GM23338 (cell line): Measurements from ENCODE around the gene RNU6-9.

Experiments
- CREB1 ChIP-seq: fragments of 250-450 bp; sonication (Bioruptor Pico); IDR thresholded peaks from 2 replicates; pipeline ENCODE4 v1.5.0; 2020; ENCODE audit warnings: low read depth, mild to moderate bottlenecking, moderate library complexity
- CTCF ChIP-seq, 2 experiments: fragments of 200-600 bp in 1 of 2; sonication (generic) in 1 of 2; conservative IDR thresholded peaks; 2 replicates each; pipeline versions ENCODE4 v1.5.1 to v1.6.1; 2016 to 2017; ENCODE audit warnings: antibody characterized with exemption in 2 of 2, low read depth in 2 of 2, mild to moderate bottlenecking in 2 of 2, moderate library complexity in 1 of 2
- EZH2 ChIP-seq: fragments of 200-600 bp; sonication (generic); IDR thresholded peaks from one replicate; pipeline ENCODE4 v1.8.0; 2017; ENCODE audit warnings: antibody characterized with exemption, mild to moderate bottlenecking, low read depth; ENCODE audit not compliant: unreplicated experiment
- EZH2phosphoT487 ChIP-seq: fragments of 200-600 bp; sonication (generic); IDR thresholded peaks from one replicate; pipeline ENCODE4 v1.8.1; 2018; ENCODE audit warnings: antibody characterized with exemption; ENCODE audit not compliant: unreplicated experiment
- NANOG ChIP-seq: IDR thresholded peaks from 2 replicates; pipeline ENCODE4 v1.6.1; 2016; ENCODE audit warnings: antibody characterized with exemption, borderline replicate concordance
- POLR2AphosphoS5 ChIP-seq: IDR thresholded peaks from 2 replicates; pipeline ENCODE4 v1.6.1; 2016; ENCODE audit warnings: antibody characterized with exemption, low read depth
- REST ChIP-seq: IDR thresholded peaks from one replicate; pipeline ENCODE4 v1.6.1; 2018; ENCODE audit warnings: antibody characterized with exemption; ENCODE audit not compliant: unreplicated experiment
- ZNF331 ChIP-seq: fragments of 250-450 bp; sonication (Bioruptor Pico); IDR thresholded peaks from 2 replicates; pipeline ENCODE4 v1.5.0; 2020; ENCODE audit warnings: low read depth, mild to moderate bottlenecking, moderate library complexity

GRCh38 chr19:869245-870177, 23.8 kb upstream of the RNU6-9 start:
- TF ChIP-seq EZH2 = no peak
- TF ChIP-seq CTCF (conservative IDR thresholded peaks at IDR 0.05; ENCODE audit: low read depth in 2 of 2) = no peak
- no peak for TF ChIP-seq EZH2phosphoT487
- no peak for TF ChIP-seq ZNF331 (CRISPR knock-in tag)
- TF ChIP-seq REST = no peak
- TF ChIP-seq CREB1 = no peak
- no peak for TF ChIP-seq POLR2AphosphoS5
- TF ChIP-seq NANOG = no peak
